ENCODE measurements around the gene CD28.

The CD28 gene

DNA sequence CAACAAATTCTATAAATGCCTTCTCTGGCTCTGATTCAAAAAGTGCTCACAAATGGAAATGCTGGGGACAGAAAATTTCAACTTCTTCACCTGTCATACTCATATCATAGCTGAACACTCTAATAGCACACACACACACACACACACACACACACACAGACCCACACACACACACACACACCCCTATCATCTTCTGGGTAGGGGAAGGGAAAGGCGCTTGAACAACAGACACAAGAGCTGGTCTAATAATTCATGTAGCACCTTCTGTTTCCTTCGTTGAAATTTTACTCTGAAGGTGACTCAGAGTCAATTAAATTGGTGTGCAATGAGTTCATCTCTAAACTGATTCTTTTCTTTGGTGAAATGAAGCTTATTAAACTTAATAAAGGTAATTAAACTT is 32.9 kb downstream of the CD28 start:
- H3K4me3 ChIP-seq (ENCODE audit: low read depth, low read length): no peak overlapping the region
- in situ Hi-C loops (cut with HindIII; ENCODE audit: low sequenced_read_pairs): no loop called here
- TF ChIP-seq CTCF (IDR thresholded peaks at IDR 0.05; ENCODE audit: low read depth, low read length): no peak
- no peak for DNase-seq (ENCODE audit: low read depth, low spot score)

DNA sequence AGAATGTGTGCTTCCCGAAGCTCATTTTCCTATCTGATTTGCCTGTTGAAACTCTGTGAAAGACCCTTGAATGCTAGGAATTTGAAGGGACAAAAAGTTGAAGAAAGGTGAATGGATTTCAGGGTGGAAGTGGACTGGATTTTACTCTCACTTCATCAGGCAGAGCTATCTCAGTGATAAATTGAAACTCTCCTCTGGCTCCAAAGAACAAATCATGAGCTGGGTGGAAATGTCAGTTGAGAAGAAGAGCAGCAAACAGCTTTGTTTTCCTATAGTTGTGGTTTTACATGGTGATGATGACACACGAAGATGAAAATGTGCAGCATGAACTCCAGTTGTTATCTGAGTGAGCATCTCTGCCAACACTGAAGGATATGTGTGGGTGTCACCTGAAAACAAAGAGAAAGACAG is 34.4 kb downstream of the CD28 start:
- no peak for TF ChIP-seq CTCF (IDR thresholded peaks at IDR 0.05; ENCODE audit: low read depth, low read length)
- no peak overlapping the region for H3K4me3 ChIP-seq (ENCODE audit: low read depth, low read length)
- in situ Hi-C loops (cut with HindIII; ENCODE audit: low sequenced_read_pairs): no loop called here
- peak; percentile 48 for DNase-seq (ENCODE audit: low read depth, low spot score)

DNA sequence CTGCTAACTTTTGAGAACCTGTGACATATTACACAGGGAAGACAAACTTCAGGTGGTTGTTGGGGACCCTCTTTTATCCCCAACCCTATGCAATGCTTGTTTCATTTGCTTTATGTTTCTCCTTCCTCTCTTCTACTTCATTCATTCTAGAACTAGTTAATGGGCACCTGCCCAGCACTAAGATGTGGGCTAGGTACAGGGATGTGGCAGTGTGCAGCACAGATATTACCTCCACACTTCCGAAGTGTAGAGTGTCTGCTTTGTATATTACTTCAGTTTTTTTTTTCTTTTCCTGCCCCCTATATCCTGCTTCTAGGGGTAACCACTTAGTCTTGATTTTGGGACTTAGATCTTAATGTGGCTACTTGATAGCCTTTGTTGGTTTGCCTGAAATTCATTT is 35.1 kb downstream of the CD28 start:
- TF ChIP-seq CTCF (IDR thresholded peaks at IDR 0.05; ENCODE audit: low read depth, low read length): no peak
- in situ Hi-C loops (cut with HindIII; ENCODE audit: low sequenced_read_pairs): no loop called here
- no peak for DNase-seq (ENCODE audit: low read depth, low spot score)
- H3K4me3 ChIP-seq (ENCODE audit: low read depth, low read length): no peak overlapping the region

DNA sequence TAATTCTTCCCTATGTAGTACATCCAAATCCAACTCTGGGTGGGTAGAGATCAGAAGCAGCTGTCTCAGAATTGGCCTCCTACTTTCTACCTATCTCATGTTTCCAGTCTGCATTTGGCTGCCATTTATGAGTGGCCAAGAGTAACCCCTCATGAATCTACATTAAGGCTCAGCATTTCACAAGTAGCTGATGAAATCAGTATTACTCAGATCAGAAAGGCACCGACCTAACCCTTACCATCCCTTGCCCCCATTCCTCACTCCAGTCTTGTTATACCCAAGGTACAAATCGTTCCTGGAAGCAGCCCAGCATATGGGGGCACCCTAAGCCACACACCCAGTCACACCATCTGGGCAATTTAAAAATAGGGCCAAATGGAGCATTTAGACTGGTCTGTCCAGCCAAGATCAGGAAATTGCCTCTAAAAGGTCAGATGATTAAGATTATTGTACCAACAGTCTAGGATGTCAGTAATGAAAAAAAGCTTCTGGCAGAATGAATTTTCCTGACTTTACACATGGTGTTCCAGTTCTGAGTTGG is 37.1 kb downstream of the CD28 start:
- peak; percentile 50 for DNase-seq (ENCODE audit: low read depth, low spot score)
- no peak overlapping the region for H3K4me3 ChIP-seq (ENCODE audit: low read depth, low read length)
- in situ Hi-C loops (cut with HindIII; ENCODE audit: low sequenced_read_pairs): no loop called here
- TF ChIP-seq CTCF (IDR thresholded peaks at IDR 0.05; ENCODE audit: low read depth, low read length): no peak

- peak; percentile 14 for DNase-seq (ENCODE audit: low read depth, low spot score)
- in situ Hi-C loops (cut with HindIII; ENCODE audit: low sequenced_read_pairs): no loop called here
- no peak overlapping the region for H3K4me3 ChIP-seq (ENCODE audit: low read depth, low read length)
- TF ChIP-seq CTCF (IDR thresholded peaks at IDR 0.05; ENCODE audit: low read depth, low read length): no peak
These were observed 37.7 kb downstream of the CD28 start for GRCh38 chr2:203744091-203744490.

GRCh38 chr2:203745267-203745666 is 38.8 kb downstream of the CD28 start:
- in situ Hi-C loops (cut with HindIII; ENCODE audit: low sequenced_read_pairs): no loop called here
- TF ChIP-seq CTCF (IDR thresholded peaks at IDR 0.05; ENCODE audit: low read depth, low read length): no peak

More at GRCh38 chr2:203745267-203745666, 38.8 kb downstream of the CD28 start:
- DNase-seq (ENCODE audit: low read depth, low spot score): no peak
- no peak overlapping the region for H3K4me3 ChIP-seq (ENCODE audit: low read depth, low read length)
